Sigmoid colon (tissue), 7 donors: ENCODE results near the gene ANGPTL2. TPM values are rescaled to one million over a fixed set of nuclear protein-coding genes. Genes with fewer than 3 reads are reported as not detected.

Source experiments
- DNase-seq: peaks from one replicate; pipeline ENCODE4 v3.0.0-alpha.2; 2019
- H3K27ac ChIP-seq, 4 donors: fragments of 200-600 bp; sonication (generic); one replicate each; pipeline ENCODE4 v1.5.1; 2016 to 2019; ENCODE audit warnings: mild to moderate bottlenecking in 1 of 4
- H3K27me3 ChIP-seq, 3 donors: fragments of 200-600 bp; sonication (generic); one replicate each; pipeline ENCODE4 v1.5.1; 2019; ENCODE audit warnings: mild to moderate bottlenecking in 1 of 3
- H3K36me3 ChIP-seq, 4 donors: fragments of 200-600 bp; sonication (generic); one replicate each; pipeline ENCODE4 v1.5.1; 2016 to 2019
- H3K4me1 ChIP-seq, 4 donors: fragments of 200-600 bp; sonication (generic); one replicate each; pipeline ENCODE4 v1.5.1; 2017 to 2019
- H3K4me3 ChIP-seq, 4 donors: fragments of 200-600 bp; sonication (generic); one replicate each; pipeline ENCODE4 v1.5.1; 2017 to 2019; ENCODE audit warnings: mild to moderate bottlenecking in 2 of 4, moderate library complexity in 1 of 4
- H3K9me3 ChIP-seq, 4 donors: fragments of 200-600 bp in 3 of 4; sonication (generic) in 3 of 4; one replicate each; pipeline versions ENCODE4 v1.5.1 to v1.6.1; 2013 to 2019
- EP300 ChIP-seq, 4 donors: sonication (generic); formaldehyde crosslinking; IDR thresholded peaks; one replicate each; pipeline ENCODE4 v1.6.1; 2017; ENCODE audit warnings: antibody characterized with exemption in 4 of 4
- POLR2A ChIP-seq, 2 donors: fragments of 450-650 bp; IDR thresholded peaks; one replicate each; pipeline ENCODE4 v1.6.1; 2016; ENCODE audit warnings: antibody characterized with exemption in 2 of 2, mild to moderate bottlenecking in 2 of 2, moderate library complexity in 2 of 2
- POLR2AphosphoS5 ChIP-seq, 4 donors: sonication (generic); formaldehyde crosslinking; IDR thresholded peaks; one replicate each; pipeline ENCODE4 v1.6.1; 2017; ENCODE audit warnings: antibody characterized with exemption in 4 of 4
- WGBS, 2 donors: extraction: QIAGEN DNeasy Blood & Tissue Kit; methylation state at CpG; one replicate each; pipeline ENCODE4 v1.1.7; 2013; 5-methylcytosine and 5-hydroxymethylcytosine counted together
- intact Hi-C: fragments of 100-400 bp; cut with DNase I; formaldehyde crosslinking; loops from one replicate; pipeline ENCODE4 v1.15.1; 2023
- polyA plus RNA-seq, 3 donors: library from polyadenylated mRNA; stranded (reverse); fragments of 200-250 nt; gene quantifications; one replicate each; pipeline ENCODE4 v1.2.3, GENCODE V29; 2013
- total RNA-seq, 4 donors: library from RNA; depleted of rRNA; stranded (reverse); fragments of >200 nt; gene quantifications; one replicate each; pipeline ENCODE4 v1.1.0, GENCODE V29; 2016
- TF ChIP-seq, protein P1 (sequence below), 4 experiments: fragments of 450-650 bp in 3 of 4; fragments of 200-600 bp in 1 of 4; IDR thresholded peaks; one replicate each; pipeline ENCODE4 v1.5.1; 2016 to 2019; ENCODE audit warnings: antibody characterized with exemption in 4 of 4, mild to moderate bottlenecking in 3 of 4, moderate library complexity in 2 of 4
- donor health status: healthy with polysubstance abuse.
- donor health status: Bipolar disorder and iron deficiency.
- donor health status: healthy.

Gene ANGPTL2
- total and polyA plus RNA-seq, 7 donors: 0.69 to 112 (median 50.5) TPM

DNA sequence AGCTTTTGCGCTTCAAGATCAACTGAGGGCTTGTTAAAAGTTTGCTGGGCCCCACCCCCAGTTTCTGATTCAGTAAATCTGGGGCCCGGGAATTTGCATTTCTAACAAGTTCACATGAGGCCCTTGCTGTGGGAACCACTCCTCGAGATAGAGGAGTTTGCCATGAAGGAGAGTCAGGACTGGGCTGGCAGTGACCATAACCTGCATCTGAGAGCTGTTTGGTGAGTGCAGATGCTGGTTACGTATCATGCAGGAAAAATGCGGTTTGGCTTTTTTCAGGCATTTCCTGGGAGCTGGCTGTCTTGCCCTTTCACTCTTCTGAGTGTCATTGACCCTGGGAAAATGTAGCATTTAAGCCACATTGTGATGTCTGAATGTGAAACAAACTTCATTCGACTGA is 9.4 kb upstream of the ANGPTL2 start:
- peaks cover 0 to 77% (median 63%) of the 10 kb centered on the region in 4 donors for H3K4me1 ChIP-seq
- TF ChIP-seq, protein P1, sequence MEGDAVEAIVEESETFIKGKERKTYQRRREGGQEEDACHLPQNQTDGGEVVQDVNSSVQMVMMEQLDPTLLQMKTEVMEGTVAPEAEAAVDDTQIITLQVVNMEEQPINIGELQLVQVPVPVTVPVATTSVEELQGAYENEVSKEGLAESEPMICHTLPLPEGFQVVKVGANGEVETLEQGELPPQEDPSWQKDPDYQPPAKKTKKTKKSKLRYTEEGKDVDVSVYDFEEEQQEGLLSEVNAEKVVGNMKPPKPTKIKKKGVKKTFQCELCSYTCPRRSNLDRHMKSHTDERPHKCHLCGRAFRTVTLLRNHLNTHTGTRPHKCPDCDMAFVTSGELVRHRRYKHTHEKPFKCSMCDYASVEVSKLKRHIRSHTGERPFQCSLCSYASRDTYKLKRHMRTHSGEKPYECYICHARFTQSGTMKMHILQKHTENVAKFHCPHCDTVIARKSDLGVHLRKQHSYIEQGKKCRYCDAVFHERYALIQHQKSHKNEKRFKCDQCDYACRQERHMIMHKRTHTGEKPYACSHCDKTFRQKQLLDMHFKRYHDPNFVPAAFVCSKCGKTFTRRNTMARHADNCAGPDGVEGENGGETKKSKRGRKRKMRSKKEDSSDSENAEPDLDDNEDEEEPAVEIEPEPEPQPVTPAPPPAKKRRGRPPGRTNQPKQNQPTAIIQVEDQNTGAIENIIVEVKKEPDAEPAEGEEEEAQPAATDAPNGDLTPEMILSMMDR (IDR thresholded peaks at IDR 0.05): no peak
- TF ChIP-seq EP300 (IDR thresholded peaks at IDR 0.05): no peak
- TF ChIP-seq POLR2AphosphoS5 (IDR thresholded peaks at IDR 0.05): no peak
- no peak for TF ChIP-seq POLR2A (IDR thresholded peaks at IDR 0.05)
- no peaks in the 10 kb centered on the region for H3K9me3 ChIP-seq
- H3K27ac ChIP-seq: peak overlapping the region; percentile 83 to 99 (median 90)
- WGBS, 2 donors: 84% methylated on average over 6 of the region's 6 CpGs
- H3K27me3 ChIP-seq: no peaks in the 10 kb centered on the region
- no peaks in the 10 kb centered on the region for H3K36me3 ChIP-seq
- H3K4me3 ChIP-seq: no peak overlapping the region
- peak; percentile 58 for DNase-seq
- intact Hi-C loops: no loop called here

DNA sequence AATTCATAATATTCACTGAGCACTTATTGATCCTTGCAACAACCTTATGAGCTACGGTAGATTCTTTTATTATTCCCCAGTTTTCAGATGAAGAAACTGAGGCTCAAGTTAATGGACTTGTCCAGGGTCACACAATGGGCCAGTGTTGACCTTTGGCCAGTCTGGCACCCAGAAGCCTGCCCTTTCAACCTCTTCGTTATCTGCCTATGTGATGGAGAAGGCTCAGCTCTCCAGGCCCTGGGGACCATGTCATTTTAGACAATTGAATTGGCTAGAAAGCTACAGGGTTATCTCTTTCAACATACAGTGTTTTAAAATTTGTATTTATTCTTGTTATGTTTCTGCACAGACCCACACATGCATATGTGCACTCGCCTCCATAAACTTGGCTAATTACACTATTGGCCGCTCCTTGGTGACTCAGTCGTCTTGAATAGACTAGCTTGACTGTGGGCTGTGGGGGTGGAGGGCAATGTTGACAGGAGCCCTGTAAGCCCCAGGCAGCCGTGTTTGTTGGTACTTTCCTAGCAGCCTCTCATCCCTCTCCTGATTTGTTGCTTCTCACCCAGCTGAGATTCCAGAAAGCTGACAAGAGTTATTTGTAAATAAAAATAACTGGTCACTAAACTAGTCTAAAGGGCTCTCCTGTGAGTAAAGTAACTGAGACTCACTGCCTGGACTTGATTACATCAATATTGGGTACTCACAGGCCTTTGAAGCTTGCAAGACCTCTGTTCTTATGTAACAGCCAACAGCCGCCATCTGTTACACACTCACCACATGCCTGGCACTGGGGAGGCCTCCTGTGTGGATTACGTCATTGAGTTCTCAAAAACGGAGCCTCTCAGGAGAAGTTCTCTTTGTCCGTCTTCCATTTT is 8.5 kb upstream of the ANGPTL2 start:
- peak; percentile 93 for DNase-seq
- intact Hi-C loops: no loop called here
- Histone ChIP-seq H3K36me3 (no peaks in the 10 kb centered on the region), H3K4me1 (peaks cover 0 to 79% (median 62%) of the 10 kb centered on the region in 4 donors), H3K27ac (peak overlapping the region; percentile 83 to 99 (median 90)), H3K4me3 (no peak overlapping the region), H3K27me3 (no peaks in the 10 kb centered on the region), H3K9me3 (no peaks in the 10 kb centered on the region)
- TF ChIP-seq POLR2AphosphoS5 (IDR thresholded peaks at IDR 0.05): peak; percentile 63 to 82 (median 72)
- TF ChIP-seq EP300 (IDR thresholded peaks at IDR 0.05): peak in 1 of 4 donors; percentile 58
- TF ChIP-seq, protein P1 (IDR thresholded peaks at IDR 0.05): no peak
- no peak for TF ChIP-seq POLR2A (IDR thresholded peaks at IDR 0.05)
- 81 to 85% methylated on average over 10 of the region's 10 CpGs for WGBS, 2 donors

DNA sequence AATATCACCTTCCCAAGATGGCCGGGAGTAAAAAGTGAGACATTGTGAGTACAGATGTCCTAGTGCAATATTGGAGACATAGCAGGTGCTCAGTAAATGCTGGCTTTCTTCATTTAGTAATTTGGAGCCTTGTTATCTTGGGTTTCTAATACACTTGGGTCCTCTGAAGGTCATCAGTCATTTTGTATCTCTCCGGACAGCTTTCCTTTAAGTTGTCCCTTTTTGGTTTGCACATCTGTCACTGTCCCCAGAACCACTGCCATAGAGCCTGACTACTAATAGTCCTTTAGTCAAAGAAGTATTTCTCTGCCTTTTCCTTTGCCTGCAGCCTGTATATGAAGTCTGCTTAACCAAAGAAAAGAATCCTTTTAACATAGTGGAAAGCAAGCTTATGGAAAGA is 7.8 kb upstream of the ANGPTL2 start:
- peaks cover 0 to 72% (median 56%) of the 10 kb centered on the region in 4 donors for H3K4me1 ChIP-seq
- TF ChIP-seq POLR2AphosphoS5 (IDR thresholded peaks at IDR 0.05) (no peak), EP300 (IDR thresholded peaks at IDR 0.05) (no peak), POLR2A (IDR thresholded peaks at IDR 0.05) (no peak)
- TF ChIP-seq, protein P1 (IDR thresholded peaks at IDR 0.05): no peak

DNA sequence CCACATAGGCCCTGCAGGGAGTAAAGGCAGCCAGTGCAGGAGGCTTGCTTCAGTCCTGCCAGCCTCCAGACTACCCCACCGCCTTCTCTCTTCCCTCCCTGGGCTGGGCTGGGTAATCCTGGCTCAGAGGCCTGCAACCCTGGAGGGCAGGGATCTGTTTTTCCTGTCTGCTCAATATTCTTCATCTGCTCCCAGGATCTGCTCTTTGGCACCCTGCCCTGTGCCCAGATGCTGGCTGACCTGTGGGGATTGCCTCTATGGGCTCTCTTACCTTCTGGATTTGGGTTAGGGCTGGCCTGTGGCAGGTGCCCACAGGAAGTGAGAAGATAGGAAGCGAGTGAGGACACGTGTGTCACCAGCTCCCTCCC is 7.3 kb upstream of the ANGPTL2 start:
- DNase-seq: peak; percentile 69
- Histone ChIP-seq H3K36me3 (no peaks in the 10 kb centered on the region), H3K27ac (peak overlapping the region; percentile 16 to 99 (median 81)), H3K27me3 (no peaks in the 10 kb centered on the region), H3K4me1 (peaks cover 0 to 67% (median 51%) of the 10 kb centered on the region in 4 donors), H3K9me3 (no peaks in the 10 kb centered on the region), H3K4me3 (no peak overlapping the region)
- intact Hi-C loops: no loop called here
- TF ChIP-seq, protein P1 (IDR thresholded peaks at IDR 0.05): no peak
- no peak for TF ChIP-seq EP300 (IDR thresholded peaks at IDR 0.05)
- WGBS, 2 donors: 86 to 90% methylated on average over 3 of the region's 3 CpGs

More for the DNA sequence above, 7.8 kb upstream of the ANGPTL2 start:
- Histone ChIP-seq H3K27ac (peak overlapping the region in 3 of 4 donors; percentile 16 to 99 (median 95)), H3K9me3 (no peaks in the 10 kb centered on the region), H3K36me3 (no peaks in the 10 kb centered on the region), H3K4me3 (no peak overlapping the region), H3K27me3 (no peaks in the 10 kb centered on the region)
- 92 to 96% methylated on average over 2 of the region's 2 CpGs for WGBS, 2 donors
- intact Hi-C loops: no loop called here
- DNase-seq: no peak
